GM23248 (cell line): Measurements from ENCODE around the gene CETP.

ENCODE experiments used
- EZH2 ChIP-seq: fragments of 200-600 bp; sonication (generic); IDR thresholded peaks from 2 replicates; pipeline ENCODE4 v1.6.1; 2018; ENCODE audit warnings: antibody characterized with exemption, mild to moderate bottlenecking; ENCODE audit not compliant: insufficient read depth, poor library complexity, severe bottlenecking
- EZH2phosphoT487 ChIP-seq: fragments of 200-600 bp; sonication (generic); IDR thresholded peaks from 2 replicates; pipeline ENCODE4 v1.6.1; 2018; ENCODE audit warnings: antibody characterized with exemption, moderate library complexity, mild to moderate bottlenecking, low read depth; ENCODE audit not compliant: insufficient read depth

DNA sequence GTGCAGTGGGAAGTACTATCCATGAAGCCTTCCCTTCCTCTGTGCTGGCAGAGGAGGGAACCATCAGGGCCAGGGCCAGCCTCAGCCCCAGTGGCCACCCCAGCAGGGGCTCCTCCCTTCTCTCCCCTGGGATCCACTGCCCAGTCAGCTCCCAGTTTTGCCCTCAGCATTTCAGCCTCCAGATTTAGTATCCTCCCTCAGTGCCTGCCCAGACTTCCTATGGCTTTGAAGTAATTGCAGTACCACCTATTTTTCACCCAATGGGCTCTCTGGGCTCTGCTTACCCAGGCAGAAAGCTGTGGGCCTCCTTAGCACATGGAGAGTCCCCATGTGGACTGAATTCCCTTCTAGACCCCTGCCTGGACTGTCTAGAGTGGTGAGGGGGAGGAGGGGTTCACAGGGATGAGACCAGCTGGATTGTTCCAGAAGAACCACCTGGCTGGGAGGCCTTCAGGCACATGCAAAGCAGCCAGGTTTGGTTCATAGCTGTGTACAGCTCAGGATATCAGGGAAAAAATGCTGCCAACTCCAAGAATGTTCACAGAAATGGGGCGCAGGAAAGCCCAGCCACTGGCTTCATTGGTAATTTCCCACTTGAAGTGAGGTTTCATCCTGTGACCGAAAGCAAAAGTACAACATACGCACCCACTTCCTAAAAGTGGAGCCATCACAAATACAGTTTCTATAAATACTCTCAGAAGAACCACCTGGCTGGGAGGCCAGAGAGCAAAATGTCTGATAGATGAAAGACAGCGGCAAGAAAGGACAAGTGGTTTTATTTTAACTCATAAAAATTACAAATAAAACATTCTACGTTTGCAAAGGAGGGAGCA is 45.0 kb upstream of the CETP start:
- TF ChIP-seq EZH2 (no peak), EZH2phosphoT487 (no peak)
